ENCODE results near the gene CASR.
"Not testable (repeated sequence)": the region's sequence is repeated elsewhere in the genome, so short reads cannot be mapped to it uniquely, and the experiment has no call there.

Gene CASR

DNA sequence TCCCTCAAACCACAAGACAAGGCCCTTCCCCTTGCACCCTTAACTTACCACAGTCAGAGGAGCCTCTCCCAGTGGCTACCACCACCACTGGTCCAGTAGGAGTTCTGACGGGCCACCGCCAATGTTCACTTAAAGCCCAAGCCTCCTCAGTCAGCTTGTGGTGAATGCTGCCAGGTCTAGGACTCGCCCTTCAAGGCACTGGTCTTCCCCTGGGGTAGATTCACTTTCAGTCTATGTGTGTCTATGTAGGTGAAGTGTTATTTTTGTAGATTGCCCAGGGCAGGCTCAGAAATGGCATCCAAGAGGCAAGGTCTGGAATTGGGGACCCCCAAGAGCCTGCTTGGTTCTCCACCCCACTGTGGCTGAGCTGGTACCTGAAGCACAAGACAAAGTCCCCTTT lies 15.4 kb upstream of the CASR start:
- no peak for DNase-seq (ENCODE audit: low read depth)
- in situ Hi-C loops (cut with HindIII; ENCODE audit: low sequenced_read_pairs), result no loop called here
- H3K4me3 ChIP-seq (ENCODE audit: low read depth, low read length), result no peak overlapping the region
- no peak for TF ChIP-seq CTCF (IDR thresholded peaks at IDR 0.05; ENCODE audit: low read depth, low read length, missing control alignments)

GRCh38 chr3:122169911-122170310 lies 13.6 kb upstream of the CASR start:
- in situ Hi-C loops (cut with HindIII; ENCODE audit: low sequenced_read_pairs), result no loop called here
- H3K4me3 ChIP-seq (ENCODE audit: low read depth, low read length), result no peak overlapping the region
- no peak for TF ChIP-seq CTCF (IDR thresholded peaks at IDR 0.05; ENCODE audit: low read depth, low read length, missing control alignments)
- DNase-seq (ENCODE audit: low read depth), result no peak

- H3K4me3 ChIP-seq (ENCODE audit: low read depth, low read length); in situ Hi-C loops (cut with HindIII; ENCODE audit: low sequenced_read_pairs); DNase-seq (ENCODE audit: low read depth): not testable (repeated sequence)
Observed at GRCh38 chr3:122171361-122171760, 12.1 kb upstream of the CASR start.

GRCh38 chr3:122178711-122179110 lies 4.8 kb upstream of the CASR start:
- in situ Hi-C loops (cut with HindIII; ENCODE audit: low sequenced_read_pairs), result no loop called here
- DNase-seq (ENCODE audit: low read depth), result no peak
- no peak for TF ChIP-seq CTCF (IDR thresholded peaks at IDR 0.05; ENCODE audit: low read depth, low read length, missing control alignments)
- H3K4me3 ChIP-seq (ENCODE audit: low read depth, low read length), result no peak overlapping the region

- in situ Hi-C loops (cut with HindIII; ENCODE audit: low sequenced_read_pairs), result no loop called here
- DNase-seq (ENCODE audit: low read depth), result no peak
- TF ChIP-seq CTCF (IDR thresholded peaks at IDR 0.05; ENCODE audit: low read depth, low read length, missing control alignments), result no peak
- peak overlapping the region; percentile 7 for H3K4me3 ChIP-seq (ENCODE audit: low read depth, low read length)
Observed at GRCh38 chr3:122183893-122184590, 574 bp downstream of the CASR start.

DNA sequence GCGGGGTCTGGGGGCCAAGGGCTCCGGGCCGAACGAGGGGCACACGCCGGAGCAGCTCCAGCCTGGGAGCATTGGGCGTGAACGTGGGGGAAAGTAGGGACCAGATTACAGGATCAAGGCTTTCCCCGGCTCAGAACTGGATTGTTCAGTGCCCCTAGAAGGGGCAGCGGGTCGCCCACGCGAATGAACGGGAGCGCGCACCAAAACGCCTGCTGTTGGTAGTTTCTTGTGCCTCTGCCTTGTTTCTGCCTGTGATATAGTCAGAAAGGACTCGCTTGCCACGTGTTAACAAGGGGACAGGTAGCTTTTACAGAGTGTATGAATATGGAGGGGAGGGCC lies 1.1 kb downstream of the CASR start:
- H3K4me3 ChIP-seq (ENCODE audit: low read depth, low read length), result peak overlapping the region; percentile 7
- no peak for DNase-seq (ENCODE audit: low read depth)
- in situ Hi-C loops (cut with HindIII; ENCODE audit: low sequenced_read_pairs), result no loop called here
- TF ChIP-seq CTCF (IDR thresholded peaks at IDR 0.05; ENCODE audit: low read depth, low read length, missing control alignments), result no peak

DNA sequence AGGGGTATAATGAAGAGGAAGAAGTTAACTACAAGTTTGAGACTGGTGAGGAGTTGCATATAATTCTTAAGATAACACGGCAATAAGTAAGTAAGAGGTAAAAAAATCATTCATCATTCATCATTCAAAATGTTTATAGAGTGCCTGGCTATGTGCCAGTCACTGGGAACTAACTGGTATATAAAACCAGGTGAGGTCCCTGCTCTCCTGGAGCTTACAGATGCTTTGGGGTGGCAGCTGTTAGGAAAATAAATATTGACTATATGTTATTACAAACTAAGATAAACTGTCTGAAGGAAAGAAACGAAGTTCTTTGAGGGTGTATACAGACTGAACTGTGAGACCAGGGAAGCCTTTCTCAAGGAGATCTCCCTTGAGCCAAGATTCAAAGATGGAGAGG lies 2.9 kb downstream of the CASR start:
- TF ChIP-seq CTCF (IDR thresholded peaks at IDR 0.05; ENCODE audit: low read depth, low read length, missing control alignments), result no peak
- in situ Hi-C loops (cut with HindIII; ENCODE audit: low sequenced_read_pairs), result no loop called here

More for the DNA sequence above, 2.9 kb downstream of the CASR start:
- H3K4me3 ChIP-seq (ENCODE audit: low read depth, low read length), result no peak overlapping the region
- DNase-seq (ENCODE audit: low read depth), result no peak
